Prostate gland (tissue), 2 donors: ENCODE measurements around the gene FURIN. TPM values are rescaled to one million over a fixed set of nuclear protein-coding genes. Genes with fewer than 3 reads are reported as not detected.
"Not testable (repeated sequence)": the region's sequence is repeated elsewhere in the genome, so short reads cannot be mapped to it uniquely, and the experiment has no call there.

Source experiments
- DNase-seq: peaks from one replicate; pipeline ENCODE4 v3.0.0-alpha.2; 2019; ENCODE audit warnings: low spot score
- H3K27ac ChIP-seq, 2 donors: fragments of 200-600 bp; sonication (generic); 2 replicates each; pipeline ENCODE4 v1.5.1; 2017 to 2019
- H3K27me3 ChIP-seq: fragments of 200-600 bp; sonication (generic); replicated peaks from 2 replicates; pipeline ENCODE4 v1.5.1; 2019; ENCODE audit not compliant: insufficient read depth
- H3K36me3 ChIP-seq, 2 donors: fragments of 200-600 bp; sonication (generic); 1 replicate in 1 of 2; 2 replicates in 1 of 2; pipeline versions ENCODE4 v1.5.1 to v1.8.1; 2017 to 2019
- H3K4me1 ChIP-seq: fragments of 200-600 bp; sonication (generic); replicated peaks from 2 replicates; pipeline ENCODE4 v1.5.1; 2019
- H3K4me3 ChIP-seq, 2 donors: fragments of 200-600 bp; sonication (generic); 2 replicates each; pipeline ENCODE4 v1.5.1; 2017 to 2019
- H3K9me3 ChIP-seq: fragments of 200-600 bp; sonication (generic); 2 replicates; pipeline ENCODE4 v1.5.1; 2017
- POLR2A ChIP-seq: fragments of 450-650 bp; IDR thresholded peaks from one replicate; pipeline ENCODE4 v1.6.1; 2016; ENCODE audit warnings: antibody characterized with exemption, mild to moderate bottlenecking
- POLR2AphosphoS5 ChIP-seq: sonication (generic); formaldehyde crosslinking; IDR thresholded peaks from one replicate; pipeline ENCODE4 v1.6.1; 2017; ENCODE audit warnings: antibody characterized with exemption
- WGBS: methylation state at CpG from one replicate; pipeline ENCODE4 v1.1.5; 2018; 5-methylcytosine and 5-hydroxymethylcytosine counted together
- intact Hi-C: fragments of 100-400 bp; cut with DNase I; formaldehyde crosslinking; loops from one replicate; pipeline ENCODE4 v1.14.2; 2022
- total RNA-seq, 2 donors: library from RNA; depleted of rRNA; stranded (reverse); fragments of >200 nt; gene quantifications; one replicate each; pipeline ENCODE4 v1.1.0, GENCODE V29; 2016
- TF ChIP-seq, protein P1 (sequence below), 4 experiments: fragments of 200-600 bp in 2 of 4; fragments of 450-650 bp in 2 of 4; sonication (generic) in 2 of 4; IDR thresholded peaks; 1 replicate in 3 of 4; 2 replicates in 1 of 4; pipeline ENCODE4 v1.5.1; 2016 to 2019; ENCODE audit warnings: antibody characterized with exemption in 4 of 4, mild to moderate bottlenecking in 2 of 4, moderate library complexity in 2 of 4

Gene FURIN
- total RNA-seq, 2 donors from 2014 or later, result 92.8 to 154 TPM

DNA sequence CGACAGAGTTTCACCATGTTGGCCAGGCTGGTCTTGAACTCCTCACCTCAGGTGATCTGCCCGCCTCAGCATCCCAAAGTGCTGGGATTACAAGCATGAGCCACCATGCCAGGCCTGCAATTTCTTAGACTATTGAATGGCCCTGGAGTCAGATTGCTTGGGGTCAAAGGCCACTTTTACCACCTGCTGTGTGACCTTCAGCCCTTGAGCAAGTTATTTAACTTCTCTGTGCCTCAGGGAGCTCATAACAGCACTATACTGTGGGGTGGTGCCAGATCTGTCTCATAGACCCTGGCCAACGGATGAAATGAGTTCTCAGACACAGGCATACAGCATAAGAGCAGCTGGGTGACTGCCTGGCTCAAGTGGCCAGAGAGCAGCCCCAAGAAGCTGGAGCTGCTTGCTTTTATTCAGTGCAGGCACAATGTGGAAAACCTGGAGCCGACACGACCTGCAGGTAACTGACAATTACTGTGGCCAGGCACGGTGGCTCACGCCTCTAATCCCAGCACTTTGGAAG, 44.9 kb upstream of the FURIN start:
- 88% methylated on average over 7 of the region's 7 CpGs for WGBS
- intact Hi-C loops, result no loop called here
- TF ChIP-seq POLR2A (no peak), POLR2AphosphoS5 (no peak)
- TF ChIP-seq, protein P1, sequence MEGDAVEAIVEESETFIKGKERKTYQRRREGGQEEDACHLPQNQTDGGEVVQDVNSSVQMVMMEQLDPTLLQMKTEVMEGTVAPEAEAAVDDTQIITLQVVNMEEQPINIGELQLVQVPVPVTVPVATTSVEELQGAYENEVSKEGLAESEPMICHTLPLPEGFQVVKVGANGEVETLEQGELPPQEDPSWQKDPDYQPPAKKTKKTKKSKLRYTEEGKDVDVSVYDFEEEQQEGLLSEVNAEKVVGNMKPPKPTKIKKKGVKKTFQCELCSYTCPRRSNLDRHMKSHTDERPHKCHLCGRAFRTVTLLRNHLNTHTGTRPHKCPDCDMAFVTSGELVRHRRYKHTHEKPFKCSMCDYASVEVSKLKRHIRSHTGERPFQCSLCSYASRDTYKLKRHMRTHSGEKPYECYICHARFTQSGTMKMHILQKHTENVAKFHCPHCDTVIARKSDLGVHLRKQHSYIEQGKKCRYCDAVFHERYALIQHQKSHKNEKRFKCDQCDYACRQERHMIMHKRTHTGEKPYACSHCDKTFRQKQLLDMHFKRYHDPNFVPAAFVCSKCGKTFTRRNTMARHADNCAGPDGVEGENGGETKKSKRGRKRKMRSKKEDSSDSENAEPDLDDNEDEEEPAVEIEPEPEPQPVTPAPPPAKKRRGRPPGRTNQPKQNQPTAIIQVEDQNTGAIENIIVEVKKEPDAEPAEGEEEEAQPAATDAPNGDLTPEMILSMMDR (IDR thresholded peaks at IDR 0.05), result no peak
- no peaks in the 10 kb centered on the region for H3K27me3 ChIP-seq
- H3K36me3 ChIP-seq, result no peaks in the 10 kb centered on the region
- H3K9me3 ChIP-seq, result no peaks in the 10 kb centered on the region
- DNase-seq, result no peak
- H3K4me3 ChIP-seq, result no peak overlapping the region
- no peaks in the 10 kb centered on the region for H3K4me1 ChIP-seq
- H3K27ac ChIP-seq, result no peak overlapping the region

DNA sequence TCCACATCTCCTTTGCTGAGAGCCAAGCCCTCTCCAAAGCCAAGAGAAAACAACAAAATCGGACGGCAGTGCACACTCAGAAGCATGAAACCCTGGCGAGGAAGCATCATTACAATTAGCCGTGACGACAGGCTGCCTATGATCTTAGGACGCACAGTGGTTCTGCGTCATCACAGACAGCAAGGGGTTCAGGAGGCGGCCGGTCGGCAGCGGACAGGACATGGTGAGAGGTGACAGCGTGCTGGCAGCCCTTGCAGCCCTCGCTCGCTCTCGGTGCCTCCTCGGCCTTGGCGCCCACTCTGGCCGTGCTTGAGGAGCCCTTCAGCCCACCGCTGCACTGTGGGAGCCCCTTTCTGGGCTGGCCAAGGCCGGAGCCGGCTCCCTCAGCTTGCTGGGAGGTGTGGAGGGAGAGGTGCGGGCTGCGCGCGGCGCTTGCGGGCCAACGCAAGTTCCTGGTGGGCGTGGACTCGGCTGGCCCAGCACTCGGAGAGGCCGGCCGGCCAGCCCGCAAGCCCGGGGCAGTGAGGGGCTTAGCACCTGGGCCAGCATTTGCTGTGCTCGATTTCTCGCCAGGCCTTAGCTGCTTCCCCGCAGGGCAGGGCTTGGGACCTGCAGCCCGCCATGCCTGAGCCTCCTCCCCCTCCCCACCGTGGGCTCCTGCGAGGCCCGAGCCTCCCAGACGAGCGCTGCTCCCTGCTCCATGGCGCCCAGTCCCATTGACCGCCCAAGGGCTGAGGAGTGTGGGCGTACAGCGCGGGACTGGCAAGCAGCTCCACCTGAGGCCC, 43.1 kb upstream of the FURIN start:
- H3K4me3 ChIP-seq, H3K27me3 ChIP-seq, intact Hi-C loops, DNase-seq, H3K4me1 ChIP-seq, H3K9me3 ChIP-seq, H3K36me3 ChIP-seq, H3K27ac ChIP-seq: not testable (repeated sequence)
- 93% methylated on average over 43 of the region's 49 CpGs for WGBS

- DNase-seq, intact Hi-C loops, H3K4me3 ChIP-seq, H3K27me3 ChIP-seq, H3K9me3 ChIP-seq, H3K27ac ChIP-seq, H3K36me3 ChIP-seq, H3K4me1 ChIP-seq: not testable (repeated sequence)
- WGBS, result 89% methylated on average over 26 of the region's 26 CpGs
These were observed 42.0 kb upstream of the FURIN start for GRCh38 chr15:90826206-90826885.

DNA sequence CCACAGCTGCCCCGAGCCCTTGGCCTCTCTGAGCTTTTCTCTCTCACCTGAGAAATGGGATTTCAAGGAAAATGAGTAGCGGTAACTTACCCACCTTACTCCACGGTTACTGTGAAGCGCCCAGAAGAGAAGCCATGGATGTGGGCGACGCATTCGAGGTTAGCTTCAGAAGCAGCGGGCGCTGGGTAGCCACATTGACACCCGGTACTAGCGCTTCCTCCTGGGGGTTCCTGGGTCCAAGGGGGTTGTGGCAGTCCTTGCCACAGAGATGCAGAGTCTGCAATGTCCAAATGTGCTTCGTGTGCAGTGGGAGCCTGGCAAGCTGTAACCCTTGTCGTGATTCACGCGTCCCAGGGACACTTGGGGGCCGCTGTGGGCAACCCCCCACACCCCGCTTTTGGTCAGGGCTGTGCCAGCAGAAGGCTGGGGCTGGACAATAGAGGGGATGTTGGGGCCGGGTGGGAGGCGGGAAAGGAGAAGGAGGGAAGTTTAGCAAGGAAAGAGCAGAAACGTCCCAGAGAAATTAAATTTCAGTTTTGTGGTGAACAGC, 41.4 kb upstream of the FURIN start:
- no peak for TF ChIP-seq POLR2AphosphoS5
- no peak for TF ChIP-seq POLR2A
- TF ChIP-seq, protein P1 (IDR thresholded peaks at IDR 0.05), result no peak
- Histone ChIP-seq H3K4me1 (no peaks in the 10 kb centered on the region), H3K27ac (no peak overlapping the region), H3K4me3 (no peak overlapping the region), H3K27me3 (no peaks in the 10 kb centered on the region), H3K36me3 (no peaks in the 10 kb centered on the region), H3K9me3 (no peaks in the 10 kb centered on the region)
- 94% methylated on average over 20 of the region's 20 CpGs for WGBS
- intact Hi-C loops, result no loop called here
- DNase-seq, result no peak

GRCh38 chr15:90828111-90828510, 40.3 kb upstream of the FURIN start:
- 93% methylated on average over 12 of the region's 12 CpGs for WGBS
- Histone ChIP-seq H3K4me3 (no peak overlapping the region), H3K36me3 (no peaks in the 10 kb centered on the region), H3K9me3 (no peaks in the 10 kb centered on the region), H3K27ac (no peak overlapping the region), H3K4me1 (no peaks in the 10 kb centered on the region), H3K27me3 (no peaks in the 10 kb centered on the region)
- no peak for DNase-seq
- no peak for TF ChIP-seq POLR2AphosphoS5
- TF ChIP-seq POLR2A, result no peak
- TF ChIP-seq, protein P1 (IDR thresholded peaks at IDR 0.05), result no peak
- intact Hi-C loops, result no loop called here
